NOMO-1 treated with dmso at 0.1 percent for 144 hours (cell line): ENCODE results near the gene EYS.

ENCODE experiments used
- DNase-seq: peaks from one replicate; lab custom pipeline; 2025; ENCODE audit not compliant: unreplicated experiment; lab: John Stamatoyannopoulos, UW

Gene EYS

GRCh38 chr6:65707126-65707826, at the start of gene EYS:
EYS (minus strand) TSS chr6:65707226; CDS start chr6:65495410, 211,816 bp downstream.
- no peak for DNase-seq

- DNase-seq: no peak
Measured at GRCh38 chr6:65746302-65746701, 39.3 kb upstream of the EYS start.

GRCh38 chr6:65745614-65746013, 38.6 kb upstream of the EYS start:
- DNase-seq: no peak

GRCh38 chr6:65728879-65729479, 22.0 kb upstream of the EYS start:
- no peak for DNase-seq

- DNase-seq: peak; percentile 22
Measured at GRCh38 chr6:65719101-65719500, 12.1 kb upstream of the EYS start.

GRCh38 chr6:65711531-65711930, 4.5 kb upstream of the EYS start:
- no peak for DNase-seq

GRCh38 chr6:65709099-65709830, 2.2 kb upstream of the EYS start:
- DNase-seq: no peak

GRCh38 chr6:65708162-65708561, 1.1 kb upstream of the EYS start:
- no peak for DNase-seq

- DNase-seq: no peak
Measured at GRCh38 chr6:65706436-65706835, 590 bp downstream of the EYS start.

- DNase-seq: no peak
Measured at GRCh38 chr6:65701325-65701724, 5.7 kb downstream of the EYS start.

- DNase-seq: no peak
Measured at GRCh38 chr6:65700561-65700960, 6.5 kb downstream of the EYS start.

- DNase-seq: no peak
Measured at GRCh38 chr6:65692109-65692508, 14.9 kb downstream of the EYS start.

- DNase-seq: no peak
Measured at GRCh38 chr6:65680232-65680631, 26.8 kb downstream of the EYS start.

GRCh38 chr6:65671922-65672321, 35.1 kb downstream of the EYS start:
- DNase-seq: no peak

- no peak for DNase-seq
Measured at GRCh38 chr6:65667916-65668656, 38.9 kb downstream of the EYS start.

- DNase-seq: no peak
Measured at GRCh38 chr6:65650086-65650485, 56.9 kb downstream of the EYS start.

- DNase-seq: no peak
Measured at GRCh38 chr6:65649392-65649791, 57.6 kb downstream of the EYS start.

- no peak for DNase-seq
Measured at GRCh38 chr6:65646544-65646943, 60.5 kb downstream of the EYS start.

GRCh38 chr6:65642776-65643175, 64.2 kb downstream of the EYS start:
- no peak for DNase-seq

GRCh38 chr6:65638047-65638831, 68.8 kb downstream of the EYS start:
- no peak for DNase-seq
